VCaP (cell line): ENCODE results near the gene MCTP1.

ENCODE experiments used
- H3K27ac ChIP-seq: fragments of 450-650 bp; 2 replicates; pipeline ENCODE4 v1.5.1; 2017
- TF ChIP-seq, protein P1 (sequence below): fragments of 450-650 bp; conservative IDR thresholded peaks from 2 replicates; pipeline ENCODE4 v1.5.1; 2017; ENCODE audit warnings: mild to moderate bottlenecking, moderate library complexity

The MCTP1 gene

DNA sequence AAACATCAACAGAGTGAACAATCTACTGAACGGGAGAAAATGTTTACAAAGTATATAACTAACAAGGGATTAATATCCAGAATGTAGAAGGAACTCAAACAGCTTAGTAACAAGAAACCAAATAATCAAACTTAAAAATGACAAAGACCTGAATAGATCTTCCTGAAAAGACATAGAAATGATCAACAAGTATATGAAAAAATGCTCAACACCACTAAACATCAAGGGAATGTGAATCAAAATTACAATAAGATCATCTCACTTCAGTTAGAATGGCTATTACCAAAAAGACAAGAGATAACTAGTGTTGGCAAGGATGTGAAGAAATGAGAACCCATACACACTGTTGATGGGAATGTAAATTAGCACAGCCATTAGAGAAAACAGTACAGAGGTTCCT is 218.8 kb downstream of the MCTP1 start:
- TF ChIP-seq, protein P1, sequence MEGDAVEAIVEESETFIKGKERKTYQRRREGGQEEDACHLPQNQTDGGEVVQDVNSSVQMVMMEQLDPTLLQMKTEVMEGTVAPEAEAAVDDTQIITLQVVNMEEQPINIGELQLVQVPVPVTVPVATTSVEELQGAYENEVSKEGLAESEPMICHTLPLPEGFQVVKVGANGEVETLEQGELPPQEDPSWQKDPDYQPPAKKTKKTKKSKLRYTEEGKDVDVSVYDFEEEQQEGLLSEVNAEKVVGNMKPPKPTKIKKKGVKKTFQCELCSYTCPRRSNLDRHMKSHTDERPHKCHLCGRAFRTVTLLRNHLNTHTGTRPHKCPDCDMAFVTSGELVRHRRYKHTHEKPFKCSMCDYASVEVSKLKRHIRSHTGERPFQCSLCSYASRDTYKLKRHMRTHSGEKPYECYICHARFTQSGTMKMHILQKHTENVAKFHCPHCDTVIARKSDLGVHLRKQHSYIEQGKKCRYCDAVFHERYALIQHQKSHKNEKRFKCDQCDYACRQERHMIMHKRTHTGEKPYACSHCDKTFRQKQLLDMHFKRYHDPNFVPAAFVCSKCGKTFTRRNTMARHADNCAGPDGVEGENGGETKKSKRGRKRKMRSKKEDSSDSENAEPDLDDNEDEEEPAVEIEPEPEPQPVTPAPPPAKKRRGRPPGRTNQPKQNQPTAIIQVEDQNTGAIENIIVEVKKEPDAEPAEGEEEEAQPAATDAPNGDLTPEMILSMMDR, result no peak
- H3K27ac ChIP-seq, result no peak overlapping the region

DNA sequence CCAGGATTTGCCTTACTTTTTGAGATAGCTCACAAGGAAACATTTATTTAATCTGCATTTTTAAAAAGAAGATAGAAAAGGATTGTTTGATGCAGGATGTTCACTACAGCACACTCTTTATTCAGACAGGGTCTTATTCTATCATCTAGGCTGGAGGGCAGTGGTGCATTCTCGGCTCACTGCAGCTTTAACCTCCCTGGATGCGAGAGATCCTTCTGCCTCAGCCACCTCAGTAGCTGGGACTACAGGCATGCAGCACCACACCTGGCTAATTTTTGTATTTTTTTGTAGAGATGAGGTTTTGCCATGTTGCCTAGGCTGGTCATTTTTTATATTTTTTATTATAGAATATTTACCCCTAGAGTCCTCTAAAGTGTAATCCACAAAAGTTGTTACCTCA is 221.4 kb downstream of the MCTP1 start:
- TF ChIP-seq, protein P1, result no peak; the same call in 1 of the 2 replicates
- H3K27ac ChIP-seq, result peak overlapping the region; percentile 2; the same call in 1 of the 2 replicates

DNA sequence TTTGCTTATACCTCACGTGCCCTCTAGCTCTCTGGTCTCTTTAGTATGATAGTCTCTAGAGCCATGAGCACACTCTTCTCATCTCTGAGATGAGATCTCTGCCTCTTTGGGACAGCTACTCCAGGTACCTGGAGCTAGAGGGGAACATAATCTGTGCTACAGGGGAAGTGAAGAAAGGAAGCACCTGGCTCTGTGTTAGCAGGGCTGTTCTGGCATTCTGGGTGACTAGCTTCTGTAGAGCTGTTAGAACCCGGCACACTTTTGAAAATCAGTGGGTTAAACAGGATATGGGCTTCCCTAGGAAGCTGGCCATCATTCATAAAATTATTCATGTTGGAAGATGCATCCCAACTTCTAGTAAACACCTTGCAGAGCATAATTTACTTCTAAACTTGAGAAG is 224.8 kb downstream of the MCTP1 start:
- no peak overlapping the region for H3K27ac ChIP-seq
- TF ChIP-seq, protein P1, result no peak

DNA sequence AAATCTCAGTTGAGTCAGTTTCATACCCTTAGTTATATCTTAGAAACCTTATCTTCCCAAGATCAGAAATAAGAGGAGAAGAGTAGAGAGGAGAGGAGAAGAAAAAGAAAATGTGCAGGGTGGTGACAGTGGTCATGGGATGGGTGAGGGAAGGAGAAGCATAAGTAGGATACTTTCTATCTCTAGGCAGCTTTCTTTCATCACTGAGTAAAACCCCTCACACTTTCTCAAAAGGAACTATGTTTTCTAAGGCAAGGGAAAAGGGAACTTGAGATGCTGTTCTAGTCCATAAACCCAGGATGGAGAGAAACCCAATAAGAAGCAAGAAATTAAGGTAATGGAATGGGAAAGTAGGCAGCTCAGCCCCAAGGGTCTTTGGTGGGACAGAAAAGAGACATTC is 225.3 kb downstream of the MCTP1 start:
- TF ChIP-seq, protein P1, result no peak
- H3K27ac ChIP-seq, result no peak overlapping the region

DNA sequence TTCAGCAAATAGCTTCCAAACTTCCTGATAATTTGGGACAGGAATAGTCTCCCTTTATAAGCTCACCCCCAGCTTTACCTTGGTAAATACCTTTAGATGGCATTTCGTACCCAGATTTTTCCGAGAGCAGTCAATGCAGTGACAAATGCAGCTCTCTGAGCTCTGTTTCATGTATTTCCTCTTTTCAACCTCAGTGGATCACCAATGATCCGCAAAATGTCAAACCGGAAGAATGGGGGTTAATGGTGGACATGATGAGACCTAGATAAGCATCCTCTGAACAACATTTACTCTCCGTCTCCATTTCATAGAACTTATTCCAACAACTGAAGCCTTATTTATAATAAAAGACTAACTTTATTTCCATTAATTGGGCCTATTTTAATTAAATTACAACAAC is 227.3 kb downstream of the MCTP1 start:
- TF ChIP-seq, protein P1, result no peak
- H3K27ac ChIP-seq, result no peak overlapping the region

DNA sequence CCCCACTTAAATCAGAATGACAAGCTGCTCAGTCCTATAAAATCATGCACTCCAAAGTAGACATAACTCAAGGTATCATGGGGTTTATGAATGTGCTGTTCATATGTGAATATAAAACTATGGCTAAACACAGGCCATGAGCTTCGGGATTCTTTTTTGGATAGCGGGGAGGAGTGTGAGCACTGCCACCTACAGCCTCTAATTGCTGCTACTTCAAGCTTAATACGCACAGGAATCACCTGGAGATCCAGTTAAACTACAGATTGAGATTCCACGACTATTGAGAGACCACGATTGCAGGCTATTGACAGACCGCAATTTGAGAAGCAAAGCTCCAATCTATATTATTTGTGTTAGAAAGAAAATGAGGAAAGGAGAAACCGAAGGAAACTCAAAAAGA is 231.6 kb downstream of the MCTP1 start:
- peak overlapping the region; percentile 36 for H3K27ac ChIP-seq
- TF ChIP-seq, protein P1, result no peak

DNA sequence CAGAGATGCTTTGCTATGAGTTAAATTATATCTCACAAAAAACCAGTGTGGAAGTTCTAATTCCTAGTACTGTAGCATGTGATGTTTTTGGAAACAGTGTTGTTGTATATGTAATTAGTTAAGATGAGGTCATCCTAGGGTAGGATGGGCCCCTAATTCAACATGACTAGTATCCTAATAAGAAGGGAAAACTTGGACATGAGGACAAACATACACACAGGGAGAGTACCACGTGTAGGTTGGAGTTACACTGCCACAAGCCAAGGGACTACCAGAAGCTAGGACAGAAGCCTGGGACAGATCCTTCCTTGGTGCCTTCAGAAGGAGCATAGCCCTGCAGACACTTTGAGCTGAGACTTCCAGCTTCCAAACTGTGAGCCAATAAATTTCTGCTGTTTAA is 234.2 kb downstream of the MCTP1 start:
- TF ChIP-seq, protein P1, result no peak
- H3K27ac ChIP-seq, result no peak overlapping the region

DNA sequence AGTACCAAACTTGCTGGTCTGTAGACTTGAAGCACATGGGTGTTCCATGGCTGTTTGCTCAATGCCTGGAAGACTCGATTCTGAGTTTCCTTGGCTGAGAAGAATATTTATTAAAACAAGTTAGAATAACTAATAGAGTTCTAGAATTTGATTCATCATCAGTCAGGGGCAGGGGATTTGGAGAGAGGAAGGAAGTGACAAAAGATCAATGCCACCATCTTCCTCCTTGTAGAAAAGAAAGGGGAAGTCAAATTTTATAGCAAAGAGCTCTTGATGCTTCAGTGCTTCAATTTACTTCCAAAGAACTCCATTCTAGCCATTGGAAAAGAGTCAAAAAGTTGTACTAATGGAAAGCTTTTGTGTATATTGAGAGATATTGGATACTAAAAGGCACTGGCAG is 236.3 kb downstream of the MCTP1 start:
- no peak overlapping the region for H3K27ac ChIP-seq
- TF ChIP-seq, protein P1, result no peak
